ENCODE data around the gene MED19.
"Not testable (repeated sequence)": the region's sequence is repeated elsewhere in the genome, so short reads cannot be mapped to it uniquely, and the experiment has no call there.

Gene MED19

DNA sequence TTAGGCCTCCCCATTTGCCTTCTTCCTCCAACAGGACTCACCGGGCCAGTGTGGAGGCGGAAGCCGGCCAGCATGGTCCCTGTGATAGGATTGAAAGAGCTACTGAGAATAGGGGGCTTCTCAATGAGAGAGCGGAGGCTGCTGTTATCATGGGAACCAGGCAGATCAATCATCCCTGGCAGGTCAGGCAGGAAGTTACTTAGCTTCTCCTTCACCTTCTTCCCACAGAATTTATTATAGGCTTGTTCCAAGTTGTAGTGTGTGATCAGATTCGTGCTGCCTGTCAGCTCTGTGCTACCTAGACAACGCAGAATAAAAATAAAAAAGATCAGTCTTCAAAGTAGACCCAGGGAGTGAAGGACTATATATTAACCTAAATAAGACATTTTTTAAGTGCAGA is 7.1 kb downstream of the MED19 start:
- DNase-seq: no peak

DNA sequence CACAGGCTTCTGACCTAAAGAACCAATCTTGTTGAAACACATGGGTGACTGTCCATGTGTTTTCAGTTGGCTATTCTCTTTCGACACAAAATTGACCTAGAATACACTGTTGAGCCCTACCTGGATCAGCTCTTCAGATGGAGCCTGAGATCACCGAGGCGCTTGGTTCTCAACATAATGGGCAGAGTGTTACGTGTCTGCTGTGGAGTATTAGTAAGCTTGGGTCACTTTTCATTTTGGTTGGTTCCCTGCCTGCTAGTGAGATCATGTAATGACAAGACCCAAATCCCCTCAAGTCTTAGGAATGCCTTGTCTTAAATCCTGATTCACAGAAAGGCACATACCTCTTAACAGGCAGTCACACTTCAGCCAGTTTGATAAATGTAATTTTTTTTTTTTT is 8.7 kb downstream of the MED19 start:
- DNase-seq: no peak

DNA sequence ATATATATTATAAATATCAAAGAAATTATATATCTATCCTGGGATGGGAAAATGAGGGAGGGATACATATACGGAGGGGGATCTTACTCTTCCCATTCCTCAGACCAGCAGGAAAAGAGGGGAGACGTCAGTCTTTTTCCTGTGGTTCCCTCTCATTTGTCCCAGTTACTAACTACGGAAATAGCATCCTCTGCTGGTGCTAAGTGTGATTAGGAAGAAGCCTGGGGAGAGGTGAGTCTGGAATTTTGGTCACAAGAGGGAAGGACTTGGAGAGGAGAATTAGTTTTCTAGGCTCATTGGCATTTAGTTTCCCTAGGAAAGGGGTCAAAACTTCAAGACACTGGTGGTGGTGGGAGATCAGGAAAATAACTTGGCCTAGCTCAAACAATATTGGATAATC is 11.6 kb downstream of the MED19 start:
- no peak for DNase-seq

DNA sequence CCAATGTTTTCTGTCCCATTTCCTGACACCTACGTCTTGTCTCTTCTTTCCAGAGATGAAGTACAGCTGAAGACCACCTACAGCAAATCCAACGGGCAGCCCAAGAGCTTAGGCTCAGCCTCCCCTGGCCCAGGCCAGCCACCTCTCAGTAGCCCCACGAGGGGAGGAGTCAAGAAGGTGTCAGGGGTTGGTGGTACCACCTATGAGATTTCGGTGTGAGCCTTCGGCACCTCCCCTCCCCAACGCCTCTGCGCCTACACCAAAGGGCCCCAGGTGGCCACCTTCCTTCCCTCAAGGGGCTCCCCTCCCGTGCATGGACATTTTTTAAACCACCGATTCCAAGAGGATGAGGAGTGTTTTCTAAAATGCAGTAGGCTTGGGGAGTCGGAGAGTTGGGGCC is 12.2 kb downstream of the MED19 start:
- no peak for DNase-seq

DNA sequence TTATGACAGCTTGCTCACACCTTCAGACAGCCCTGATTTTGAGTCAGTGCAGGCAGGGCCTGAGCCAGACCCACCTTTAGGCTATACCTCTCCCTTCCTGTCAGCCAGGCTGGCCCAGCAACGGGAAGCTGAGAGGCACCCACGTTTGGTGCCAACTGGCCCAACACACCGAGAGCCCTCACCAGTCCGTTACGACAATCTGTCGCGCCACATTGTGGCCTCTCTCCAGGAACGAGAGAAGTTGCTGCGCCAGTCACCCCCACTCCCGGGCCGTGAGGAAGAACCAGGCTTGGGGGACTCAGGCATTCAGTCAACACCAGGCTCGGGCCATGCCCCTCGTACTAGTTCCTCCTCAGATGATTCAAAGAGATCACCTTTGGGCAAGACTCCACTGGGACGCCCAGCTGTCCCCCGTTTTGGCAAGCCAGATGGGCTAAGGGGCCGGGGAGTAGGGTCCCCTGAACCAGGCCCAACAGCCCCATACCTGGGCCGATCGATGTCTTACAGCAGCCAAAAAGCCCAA is 13.1 kb downstream of the MED19 start:
- DNase-seq: no peak

DNA sequence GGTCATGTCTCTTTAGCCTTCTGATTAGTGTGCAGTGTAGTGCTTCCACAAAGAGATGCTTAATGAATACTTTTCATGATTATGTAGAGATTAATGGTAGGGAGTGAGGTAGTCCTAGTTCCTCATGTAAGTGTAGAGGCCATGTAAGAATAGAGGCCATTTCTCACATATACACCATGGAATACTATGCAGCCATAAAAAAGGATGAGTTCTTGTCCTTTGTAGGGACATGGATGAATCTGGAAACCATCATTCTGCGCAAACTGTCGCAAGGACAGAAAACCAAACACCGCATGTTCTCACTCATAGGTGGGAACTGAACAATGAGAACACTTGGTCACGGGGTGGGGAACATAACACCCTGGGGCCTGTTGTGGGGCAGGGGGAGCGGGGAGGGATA is 21.5 kb downstream of the MED19 start:
- not testable (repeated sequence) for DNase-seq

DNA sequence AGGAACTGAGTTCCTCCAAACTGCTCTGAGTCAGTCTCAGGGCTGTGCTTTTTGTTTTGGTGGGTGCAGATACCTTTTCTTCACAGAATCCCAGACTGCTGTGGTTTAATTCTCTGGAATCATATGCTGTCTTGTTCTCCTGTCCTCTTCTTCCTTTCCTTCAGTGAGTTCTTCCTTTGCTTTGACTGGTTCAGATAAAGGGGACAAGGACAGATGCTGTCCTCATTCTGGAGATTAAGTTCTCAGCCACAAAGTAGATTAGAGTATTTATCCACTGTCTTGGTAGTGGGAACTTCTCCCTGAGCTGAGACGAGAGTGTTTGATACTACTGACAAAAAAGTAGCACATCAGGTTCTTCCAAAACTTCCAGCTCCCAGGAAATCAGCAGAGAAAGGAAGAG is 30.8 kb downstream of the MED19 start:
- DNase-seq: no peak

DNA sequence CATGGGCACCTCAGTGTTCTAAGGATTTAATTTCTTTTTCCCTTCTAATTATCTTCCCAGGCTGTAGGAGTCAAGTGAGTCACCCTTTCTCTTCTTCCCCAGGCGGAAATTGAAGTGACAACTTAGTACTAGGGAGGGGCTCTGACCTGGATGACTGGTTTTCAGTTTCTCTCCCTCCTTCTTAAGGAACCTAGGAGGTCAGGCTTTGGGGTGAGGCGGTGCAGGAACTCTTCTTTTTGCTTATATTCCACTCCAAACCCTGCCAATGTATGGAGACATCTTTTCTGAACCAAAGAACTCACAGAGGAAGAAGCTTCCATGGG is 31.5 kb downstream of the MED19 start:
- peak in 1 of 2 donors; percentile 7 for DNase-seq

DNA sequence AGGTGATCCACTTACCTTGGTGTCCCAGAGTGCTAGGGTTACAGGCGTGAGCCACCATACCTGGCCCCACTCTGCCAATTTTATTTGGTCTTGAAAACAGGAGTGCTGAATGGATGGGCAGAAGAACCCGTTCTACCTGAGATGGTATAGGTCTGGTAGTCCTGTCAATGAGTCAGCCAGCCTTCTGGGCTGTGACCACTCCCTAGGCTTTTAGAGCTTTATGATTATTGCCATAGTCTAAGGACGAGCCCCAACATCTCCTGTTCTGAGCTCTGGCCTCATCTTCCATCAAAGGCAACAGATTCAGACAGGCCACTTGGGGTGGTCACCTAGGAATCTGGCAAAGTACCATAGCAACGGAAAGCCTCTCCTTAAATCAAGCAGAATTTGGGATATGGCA is 32.6 kb downstream of the MED19 start:
- no peak for DNase-seq

DNA sequence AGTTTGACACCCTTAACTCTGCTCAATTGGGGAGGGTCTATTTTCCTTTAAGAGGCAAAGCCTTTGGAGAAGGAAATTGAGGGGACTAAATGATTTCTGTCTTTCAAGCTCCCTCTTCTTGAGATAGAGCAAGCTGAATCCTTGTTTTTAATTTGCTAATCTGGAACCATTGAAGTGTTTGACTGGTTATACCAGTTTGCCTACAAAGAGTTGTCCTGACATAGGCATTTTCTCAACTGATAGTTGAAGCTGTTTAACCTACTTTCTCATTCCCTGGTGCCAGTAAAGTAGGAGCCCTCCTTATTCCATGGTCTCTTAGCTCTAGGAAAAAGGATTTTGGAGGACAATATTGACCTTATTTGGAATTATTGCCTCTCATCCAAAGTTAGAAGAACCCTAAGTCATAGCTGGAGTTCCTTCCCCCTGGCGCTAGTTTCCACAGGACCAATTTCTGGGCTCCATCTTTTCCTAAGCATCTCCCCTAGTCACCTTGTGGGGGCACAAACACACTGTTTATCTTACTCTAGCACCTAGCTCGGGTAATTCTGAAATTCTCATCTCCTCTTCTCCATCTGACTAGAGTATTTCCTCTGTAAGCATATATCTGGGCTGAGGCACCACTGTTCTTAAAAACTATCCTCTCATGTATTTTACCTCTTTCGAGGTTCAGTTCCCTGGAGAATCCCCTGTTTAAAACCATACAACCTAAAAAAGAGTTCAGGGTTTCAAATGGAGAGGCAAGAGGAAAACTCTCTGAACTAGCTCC is 36.7 kb downstream of the MED19 start:
- no peak for DNase-seq

DNA sequence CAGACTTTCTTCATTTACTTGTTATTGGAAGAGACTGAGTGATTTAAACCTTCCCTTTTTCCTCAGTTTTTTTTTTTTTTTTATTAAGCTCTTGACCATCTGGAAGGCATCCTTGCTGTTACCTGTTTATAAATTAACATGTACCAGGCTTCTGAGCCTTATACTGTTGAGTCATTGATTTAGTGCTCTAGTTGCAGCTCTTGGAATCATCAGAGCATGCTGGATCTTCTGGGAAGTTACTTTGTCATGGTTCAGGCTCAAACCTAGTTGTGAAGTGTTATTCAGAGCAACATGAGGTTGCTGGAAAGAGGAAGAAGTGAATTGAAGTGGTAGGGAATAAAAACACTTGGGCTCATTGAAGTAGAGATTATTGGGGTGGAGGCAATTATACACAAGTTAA is 37.8 kb downstream of the MED19 start:
- no peak for DNase-seq

DNA sequence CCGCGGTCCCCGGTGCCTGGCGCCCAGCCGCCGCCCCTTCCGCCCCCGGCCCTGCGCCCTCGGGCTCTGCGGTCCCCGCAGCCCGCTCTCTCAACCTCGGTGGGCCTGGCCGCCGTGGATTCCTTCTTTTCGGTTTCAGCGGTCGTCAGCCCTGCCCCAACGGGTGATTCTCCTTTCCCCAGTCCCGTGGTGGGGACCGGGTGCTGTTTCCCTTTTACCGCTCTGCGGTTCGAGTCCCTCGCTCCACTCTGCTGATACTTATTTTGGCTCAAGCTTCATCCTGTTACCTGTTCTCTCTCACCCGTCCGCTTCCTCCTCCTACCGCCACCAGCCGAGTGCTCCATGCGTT is 43.6 kb downstream of the MED19 start:
- peak; percentile 31 to 46 for DNase-seq

DNA sequence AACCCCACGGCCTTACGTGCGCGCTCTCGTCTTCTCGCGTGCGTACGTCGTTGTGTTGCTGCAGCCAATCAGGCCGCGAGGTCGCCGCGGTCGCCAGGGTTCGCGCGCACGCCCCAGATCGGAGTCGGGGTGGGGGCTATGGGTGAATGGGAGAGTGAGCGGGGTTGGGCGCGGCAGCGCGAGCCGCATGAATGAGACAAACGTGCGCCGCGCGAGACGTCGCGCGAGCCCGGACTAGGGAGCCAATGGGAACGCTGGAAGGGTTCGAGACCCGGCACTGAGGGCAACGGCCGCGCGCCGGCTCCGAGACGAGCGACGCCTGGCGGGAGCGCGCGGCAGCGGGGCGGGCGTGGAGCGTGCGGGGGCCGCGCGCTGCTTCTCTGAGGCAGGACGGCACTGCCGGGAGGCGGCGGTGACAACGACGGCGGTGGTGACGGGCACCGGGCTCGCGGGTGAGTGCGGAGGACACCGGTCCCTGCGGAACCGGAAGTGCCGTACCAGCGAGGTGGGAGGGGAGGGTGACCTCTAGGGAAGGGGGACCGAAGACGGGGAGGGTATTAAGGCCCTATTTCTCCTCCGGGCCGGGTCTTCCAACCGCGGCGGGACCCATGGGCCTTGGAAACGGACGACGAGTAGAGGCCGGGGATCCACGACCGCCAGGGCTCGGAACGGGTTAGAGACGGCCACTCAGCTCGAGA is 44.1 kb downstream of the MED19 start, which contains the start of gene ZDHHC5:
Gene ZDHHC5 (plus strand): TSS at position 379 of the 698 bp plus-strand sequence. CDS start 4,977 bp downstream, outside the sequence.
- DNase-seq: peak; percentile 96 to 97

DNA sequence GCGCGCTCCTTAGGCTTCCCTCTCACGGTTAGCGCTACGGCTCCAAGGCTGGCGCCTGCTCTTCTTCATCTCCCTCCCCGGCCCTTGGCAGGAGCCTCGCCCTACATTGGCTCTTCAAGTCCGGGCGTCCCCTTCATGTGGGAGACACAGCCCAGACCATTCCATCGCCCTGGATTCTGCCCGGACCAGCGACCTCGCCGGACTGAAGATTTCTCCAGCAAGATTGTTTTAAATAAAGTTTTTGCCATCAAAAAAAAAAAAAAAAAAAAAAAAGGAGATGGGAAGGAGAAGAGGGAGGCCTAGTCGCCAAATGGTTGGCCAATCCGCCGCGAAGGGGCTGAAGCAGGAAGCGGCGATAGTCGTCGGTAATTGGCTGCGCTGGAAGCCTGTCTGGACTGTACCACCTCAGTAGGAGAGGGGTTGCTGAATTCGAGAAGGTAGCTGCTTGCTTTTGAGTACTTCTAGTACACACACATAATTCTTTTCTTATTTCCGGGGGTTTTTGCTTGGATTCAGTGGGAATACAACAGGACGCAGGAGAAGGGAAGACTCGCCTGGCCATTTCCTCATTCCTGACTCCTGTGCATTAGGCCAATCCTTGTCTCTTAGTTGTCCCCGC is 44.8 kb downstream of the MED19 start:
- DNase-seq: peak; percentile 96 to 97

DNA sequence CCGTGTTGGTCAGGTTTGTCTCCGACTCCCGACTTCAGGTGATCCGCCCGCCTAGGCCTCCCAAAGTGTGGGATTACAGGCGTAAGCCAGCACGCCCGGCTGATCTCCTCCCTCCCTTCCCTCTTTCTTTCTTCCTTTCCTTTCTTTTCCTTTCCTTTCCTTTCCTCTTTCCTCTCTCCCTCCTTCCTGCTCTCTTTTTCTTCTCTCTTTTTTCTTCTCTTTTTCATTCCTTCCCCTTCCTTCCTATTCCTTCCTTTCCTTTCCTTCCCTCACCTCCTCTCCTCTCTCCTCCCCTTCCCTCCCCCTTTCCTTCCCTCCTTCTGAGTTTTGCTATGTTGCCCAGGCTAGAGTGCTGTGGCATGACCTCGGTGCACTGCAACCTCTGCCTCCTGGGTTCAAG is 48.0 kb downstream of the MED19 start:
- no peak for DNase-seq

DNA sequence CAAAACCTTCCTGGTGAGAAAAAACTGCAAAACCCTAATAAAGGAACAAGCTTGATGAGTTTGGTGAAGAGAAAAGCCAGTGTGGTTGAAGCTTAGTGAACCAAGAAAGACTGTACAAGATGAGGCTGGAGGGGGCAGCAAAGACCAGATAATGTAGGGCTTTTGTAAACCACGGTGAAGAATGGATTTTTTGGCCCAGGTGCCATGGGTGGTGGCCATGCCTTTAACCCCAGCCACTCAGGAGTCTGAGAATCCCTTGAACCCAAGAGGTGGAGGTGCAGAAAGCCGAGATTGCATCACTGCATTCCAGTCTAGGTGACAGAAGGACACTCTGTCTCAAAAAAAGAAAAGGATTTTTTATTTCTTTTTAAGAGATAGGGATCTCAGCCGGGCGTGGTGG is 49.1 kb downstream of the MED19 start:
- no peak for DNase-seq

DNA sequence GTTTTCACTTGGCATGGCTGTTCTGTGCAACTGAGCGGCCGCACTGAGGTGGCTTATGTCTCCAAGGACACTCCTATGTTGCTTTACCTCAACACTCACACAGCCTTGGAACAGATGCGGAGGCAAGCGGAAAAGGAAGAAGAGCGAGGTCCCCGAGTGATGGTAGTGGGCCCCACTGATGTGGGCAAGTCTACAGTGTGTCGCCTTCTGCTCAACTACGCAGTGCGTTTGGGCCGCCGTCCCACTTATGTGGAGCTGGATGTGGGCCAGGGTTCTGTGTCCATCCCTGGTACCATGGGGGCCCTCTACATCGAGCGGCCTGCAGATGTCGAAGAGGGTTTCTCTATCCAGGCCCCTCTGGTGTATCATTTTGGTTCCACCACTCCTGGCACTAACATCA is 52.3 kb downstream of the MED19 start:
- DNase-seq: no peak

DNA sequence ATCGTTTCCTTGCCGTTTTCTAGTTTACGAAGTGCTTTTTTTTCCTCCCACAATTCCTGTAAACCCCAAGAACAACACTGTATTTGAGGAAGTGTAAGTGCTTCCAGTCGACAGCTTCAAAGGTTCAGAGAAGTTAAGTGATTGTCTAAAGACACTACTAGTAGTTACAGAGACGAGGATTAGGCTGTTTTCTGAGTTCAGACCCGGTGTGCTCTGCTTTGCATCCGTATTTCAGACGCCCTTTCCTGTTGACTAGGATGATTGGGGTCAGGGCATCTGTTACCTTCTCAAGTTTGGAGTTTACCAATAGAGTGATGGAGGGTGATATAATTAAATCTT is 54.0 kb downstream of the MED19 start:
- DNase-seq: no peak

DNA sequence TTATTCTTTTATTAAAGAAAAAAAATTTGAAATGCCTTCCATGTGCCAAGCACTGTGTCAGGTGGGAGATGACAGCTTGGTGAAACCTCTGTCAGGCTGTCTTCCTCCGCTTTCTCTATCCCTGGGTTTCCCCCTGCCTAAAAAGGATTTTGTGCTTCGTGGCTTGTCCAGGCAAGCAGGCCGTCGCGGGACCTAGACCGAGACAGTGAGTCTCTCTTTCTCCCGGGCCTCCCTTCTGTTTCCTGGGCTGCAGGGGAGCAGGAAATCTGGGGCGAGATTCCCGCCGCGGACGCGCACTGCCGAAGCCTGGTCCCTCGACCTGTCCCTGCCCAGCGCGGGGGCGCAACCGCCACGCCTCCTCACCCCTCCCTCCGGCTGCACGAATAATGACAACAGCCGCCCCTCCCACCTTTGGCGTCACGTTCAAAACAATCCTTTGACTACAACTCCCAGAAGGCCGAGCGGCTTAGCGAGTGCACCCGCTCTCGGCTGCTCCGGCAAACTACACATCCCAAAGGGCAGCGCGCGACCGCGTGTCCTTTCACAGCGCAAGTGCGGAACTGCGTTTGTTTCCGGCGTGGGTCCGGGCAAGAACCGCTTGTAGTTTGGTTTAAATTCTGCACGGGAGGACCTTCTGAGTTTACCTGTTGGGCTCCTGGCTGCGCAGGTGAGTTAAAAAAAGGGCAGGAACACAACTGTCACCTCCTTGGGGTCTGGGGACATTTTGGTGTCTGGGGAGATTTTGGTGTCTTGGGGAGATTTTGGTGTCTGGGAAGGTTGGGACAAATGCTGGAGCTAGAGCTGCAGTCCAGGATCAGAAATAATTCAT is 54.6 kb downstream of the MED19 start, which contains the start of gene CLP1:
Gene CLP1 (plus strand): TSS at position 569 of the 829 bp plus-strand sequence. CDS start 1,715 bp downstream, outside the sequence.
- DNase-seq: peak; percentile 99 to 100

DNA sequence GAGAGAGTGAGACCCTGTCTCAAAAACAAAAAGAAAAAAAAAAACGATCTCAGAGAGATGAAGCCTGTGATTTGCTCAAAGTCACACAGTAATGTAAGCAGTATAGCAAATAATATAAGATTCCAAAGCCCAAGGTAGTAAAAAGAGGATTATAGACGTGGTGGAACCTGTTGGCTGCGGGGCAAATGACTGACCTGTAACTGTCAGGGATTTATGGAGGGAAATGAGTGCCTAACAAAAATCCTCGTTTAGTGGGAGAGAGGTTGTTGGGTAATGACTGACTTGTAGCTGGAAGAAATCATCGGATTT is 55.2 kb downstream of the MED19 start:
- no peak for DNase-seq

Measured in inflammatory macrophage treated with lipopolysaccharide for 1 hour (primary cell).